AG10803 (cell line): Measurements from ENCODE around the gene EPB41L4B.

Experiments
- DNase-seq: peaks from one replicate; pipeline ENCODE4 v3.0.0; 2010; ENCODE audit warnings: low read depth
- H3K4me3 ChIP-seq: 2 replicates; pipeline ENCODE4 v1.5.1; 2011; ENCODE audit warnings: mild to moderate bottlenecking, low read length, control low read depth
- TF ChIP-seq, protein P1 (sequence below): conservative IDR thresholded peaks from 2 replicates; pipeline ENCODE4 v1.5.1; 2011; ENCODE audit warnings: mild to moderate bottlenecking, low read length, control low read depth, inconsistent platforms

EPB41L4B gene

GRCh38 chr9:109299891-109300290 lies 21.0 kb downstream of the EPB41L4B start:
- DNase-seq = no peak
- TF ChIP-seq, protein P1, sequence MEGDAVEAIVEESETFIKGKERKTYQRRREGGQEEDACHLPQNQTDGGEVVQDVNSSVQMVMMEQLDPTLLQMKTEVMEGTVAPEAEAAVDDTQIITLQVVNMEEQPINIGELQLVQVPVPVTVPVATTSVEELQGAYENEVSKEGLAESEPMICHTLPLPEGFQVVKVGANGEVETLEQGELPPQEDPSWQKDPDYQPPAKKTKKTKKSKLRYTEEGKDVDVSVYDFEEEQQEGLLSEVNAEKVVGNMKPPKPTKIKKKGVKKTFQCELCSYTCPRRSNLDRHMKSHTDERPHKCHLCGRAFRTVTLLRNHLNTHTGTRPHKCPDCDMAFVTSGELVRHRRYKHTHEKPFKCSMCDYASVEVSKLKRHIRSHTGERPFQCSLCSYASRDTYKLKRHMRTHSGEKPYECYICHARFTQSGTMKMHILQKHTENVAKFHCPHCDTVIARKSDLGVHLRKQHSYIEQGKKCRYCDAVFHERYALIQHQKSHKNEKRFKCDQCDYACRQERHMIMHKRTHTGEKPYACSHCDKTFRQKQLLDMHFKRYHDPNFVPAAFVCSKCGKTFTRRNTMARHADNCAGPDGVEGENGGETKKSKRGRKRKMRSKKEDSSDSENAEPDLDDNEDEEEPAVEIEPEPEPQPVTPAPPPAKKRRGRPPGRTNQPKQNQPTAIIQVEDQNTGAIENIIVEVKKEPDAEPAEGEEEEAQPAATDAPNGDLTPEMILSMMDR = no peak

DNA sequence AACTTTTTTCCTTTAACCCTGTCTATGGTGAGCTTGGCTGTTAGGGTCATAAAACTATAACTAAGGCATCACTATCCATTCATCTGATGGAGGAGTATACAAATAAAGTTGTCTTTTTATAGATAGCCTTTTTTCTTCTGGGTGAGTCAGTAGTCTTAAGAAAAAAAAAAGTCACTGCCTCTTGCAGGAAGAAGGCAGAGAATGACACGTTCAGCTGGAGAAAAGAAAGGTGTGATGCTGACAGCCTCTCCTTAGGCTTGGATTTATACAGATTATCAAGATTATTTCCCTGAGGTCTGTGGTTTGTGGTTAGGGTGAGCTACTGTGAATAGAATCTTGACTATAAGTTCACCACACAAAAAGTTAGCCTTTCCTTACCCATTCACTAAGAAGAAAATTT lies 23.0 kb downstream of the EPB41L4B start:
- peak; percentile 85 for DNase-seq
- H3K4me3 ChIP-seq = no peak overlapping the region
- TF ChIP-seq, protein P1 = no peak

More at GRCh38 chr9:109299891-109300290, 21.0 kb downstream of the EPB41L4B start:
- no peak overlapping the region for H3K4me3 ChIP-seq

DNA sequence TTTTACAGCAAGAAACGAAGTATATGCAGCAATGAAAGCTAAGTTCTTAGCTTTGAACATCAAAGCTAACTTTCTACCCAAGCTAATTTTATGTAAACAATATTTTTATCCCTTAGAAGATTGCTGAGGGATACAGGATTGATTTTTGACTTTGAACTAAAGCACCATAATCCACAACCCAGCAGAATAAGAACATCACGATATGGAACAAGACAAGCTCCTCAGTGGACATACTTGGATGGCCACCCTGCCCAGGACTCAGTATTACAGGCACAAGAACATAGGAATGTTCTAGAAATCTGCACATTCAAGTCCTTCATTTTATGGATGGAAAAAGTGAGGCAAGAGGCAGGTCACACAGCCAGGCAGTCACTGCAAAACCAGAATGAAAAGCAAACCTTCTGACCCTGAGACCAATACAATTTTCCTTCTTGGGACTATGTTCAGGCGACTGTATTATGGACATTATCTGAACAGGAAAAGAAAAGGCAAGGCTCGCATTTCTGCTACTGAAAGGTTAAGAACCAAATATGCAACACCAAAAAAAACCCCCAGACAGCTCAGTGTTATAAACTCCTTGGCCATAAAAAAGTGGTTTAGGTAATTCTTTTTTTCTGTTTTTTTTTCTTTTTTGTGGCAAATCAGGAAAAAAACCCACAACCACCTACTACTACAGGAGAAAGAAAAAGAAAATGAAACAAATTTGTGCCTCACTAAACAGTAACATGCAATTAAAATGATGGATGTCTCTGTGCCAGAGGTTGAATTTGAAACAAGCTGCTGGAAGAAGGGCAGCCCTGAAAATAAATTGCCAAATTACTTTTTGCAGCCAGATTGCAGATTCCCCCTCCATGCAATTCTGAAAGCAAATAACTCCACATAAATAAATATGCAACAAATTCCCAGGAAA lies 25.4 kb downstream of the EPB41L4B start:
- no peak for DNase-seq
- H3K4me3 ChIP-seq = no peak overlapping the region
- TF ChIP-seq, protein P1 = no peak

GRCh38 chr9:109290385-109290784 lies 30.5 kb downstream of the EPB41L4B start:
- DNase-seq = no peak
- TF ChIP-seq, protein P1 = no peak

DNA sequence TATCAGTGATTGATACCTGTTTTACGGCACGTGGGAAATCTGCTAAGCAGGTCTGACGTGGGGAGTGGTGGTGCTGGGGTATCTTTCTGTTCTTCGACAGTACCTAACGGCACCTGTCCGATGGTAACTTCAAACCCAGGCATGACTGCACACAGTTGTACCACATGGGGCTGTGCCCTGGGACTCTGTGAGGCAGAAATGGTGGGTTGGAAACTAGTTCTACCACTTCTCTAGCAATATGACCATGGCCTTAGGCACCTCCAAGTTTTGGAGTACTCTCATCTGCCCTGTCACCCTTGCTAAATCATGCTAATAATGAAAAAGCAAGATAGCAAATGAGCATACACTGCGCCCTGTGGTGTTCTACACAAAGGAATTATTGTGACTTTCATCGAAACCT lies 30.9 kb downstream of the EPB41L4B start:
- H3K4me3 ChIP-seq = no peak overlapping the region
- no peak for DNase-seq
- TF ChIP-seq, protein P1 = no peak

More at GRCh38 chr9:109290385-109290784, 30.5 kb downstream of the EPB41L4B start:
- no peak overlapping the region for H3K4me3 ChIP-seq

DNA sequence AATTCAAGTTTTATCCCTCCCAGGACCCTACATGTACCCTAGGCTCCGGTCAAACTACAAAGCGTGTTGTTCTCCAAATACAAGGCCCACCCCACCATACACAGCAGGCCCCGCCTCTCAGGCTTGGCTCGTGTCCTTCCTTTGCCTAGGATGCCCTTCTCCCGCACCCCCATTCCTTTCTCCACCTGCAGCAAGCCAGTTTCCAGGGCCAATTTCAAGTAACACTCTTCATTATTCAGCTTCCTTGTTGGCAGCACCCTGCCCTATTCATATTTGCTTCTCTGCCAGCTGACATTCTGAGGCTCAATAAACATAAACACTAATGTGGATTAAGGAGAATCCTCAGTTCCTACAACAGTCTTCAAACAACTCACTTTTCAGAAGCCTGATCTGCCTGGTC lies 31.7 kb downstream of the EPB41L4B start:
- no peak for DNase-seq
- H3K4me3 ChIP-seq = no peak overlapping the region
- TF ChIP-seq, protein P1 = no peak

DNA sequence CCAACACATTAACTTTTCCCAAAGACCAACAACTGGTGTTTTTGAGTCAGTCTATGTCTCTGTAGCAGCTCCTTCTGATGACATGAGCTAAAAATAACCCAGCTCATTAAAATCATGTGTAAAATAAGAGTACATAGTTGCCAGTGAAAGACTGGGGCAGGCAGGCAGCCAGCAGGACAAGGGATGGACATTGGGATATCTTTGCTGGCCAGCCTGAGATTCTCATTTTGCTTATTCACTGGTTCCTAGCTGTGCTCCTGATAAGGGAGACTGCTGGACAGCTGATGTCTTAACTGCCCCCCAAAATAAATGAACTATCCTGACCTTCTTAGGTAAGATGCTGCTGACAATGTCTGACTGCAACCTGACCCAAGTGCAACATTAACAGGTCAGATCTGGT lies 33.9 kb downstream of the EPB41L4B start:
- DNase-seq = peak; percentile 41
- no peak overlapping the region for H3K4me3 ChIP-seq
- TF ChIP-seq, protein P1 = no peak
